K562 (cell line): Measurements from ENCODE around the gene SLC5A3. TPM values are rescaled to one million over a fixed set of nuclear protein-coding genes. Genes with fewer than 3 reads are reported as not detected.

Experiments
- ATAC-seq: fragments of 200-7000 bp; cut with Tn5 transposase; 3 replicates; pipeline ENCODE4 v1.9.1; 2020; ENCODE audit warnings: moderate library complexity
- BruUV-seq: library from RNA; stranded (reverse); fragments of 400-500 nt; replicated peaks from 2 replicates; lab custom pipeline; 2021; lab: Mats Ljungman, UMichigan
- CTCF ChIA-PET: fragments of 300-600 bp; formaldehyde crosslinking; extraction: SDS; loops from one replicate; lab custom pipeline; 2021; ENCODE audit warnings: low intra/inter-chr PET ratio; lab: Yijun Ruan, JAX
- POLR2A ChIA-PET: fragments of 300-600, 350-650 bp; sonication (Branson Sonifier 250); formaldehyde crosslinking; extraction: SDS; loops from one replicate; lab custom pipeline; 2021; ENCODE audit warnings: antibody characterized with exemption, inconsistent platforms; lab: Yijun Ruan, JAX
- DNase-seq, 4 experiments: peaks; one replicate each; pipeline versions ENCODE4 v3.0.0 to v3.0.0-alpha.2; 2011 to 2018; ENCODE audit warnings: low spot score in 3 of 4, mixed read lengths in 3 of 4; ENCODE audit errors: extremely low read depth in 1 of 4
- FAIRE-seq: peaks from 2 replicates; lab custom pipeline; 2011; peaks lifted over from hg19 to GRCh38; lab: Jason Lieb, UNC
- H2AFZ ChIP-seq: 2 replicates; pipeline ENCODE4 v1.6.0; 2011; ENCODE audit warnings: low read depth, low read length, control low read depth, inconsistent platforms
- H3K27ac ChIP-seq: fragments of 200-600 bp; 3 replicates; pipeline ENCODE4 v1.8.0; 2011; ENCODE audit warnings: low read depth, mild to moderate bottlenecking, control low read depth, inconsistent platforms, low read length, moderate library complexity, mixed read lengths; ENCODE audit errors: extremely low read depth
- H3K27me3 ChIP-seq, 2 experiments: fragments of 300-600 bp in 1 of 2; 2 replicates in 1 of 2; 3 replicates in 1 of 2; pipeline versions ENCODE4 v1.6.0 to v1.8.0; 2011; ENCODE audit warnings: inconsistent platforms in 2 of 2, low read length in 2 of 2, mild to moderate bottlenecking in 1 of 2, mixed read lengths in 1 of 2, moderate library complexity in 1 of 2; ENCODE audit not compliant: control insufficient read depth in 2 of 2, insufficient read depth in 2 of 2
- H3K36me3 ChIP-seq: fragments of 300-600 bp; 3 replicates; pipeline ENCODE4 v1.8.0; 2011; ENCODE audit warnings: mild to moderate bottlenecking, low read length, inconsistent platforms; ENCODE audit not compliant: control insufficient read depth, insufficient read depth
- H3K4me1 ChIP-seq, 2 experiments: fragments of 200-600 bp in 1 of 2; replicated peaks in 1 of 2; 2 replicates in 1 of 2; 3 replicates in 1 of 2; pipeline versions ENCODE4 v1.5.1 to v1.8.0; 2011; ENCODE audit warnings: inconsistent platforms in 2 of 2, low read length in 2 of 2, mild to moderate bottlenecking in 1 of 2, mixed read lengths in 1 of 2, moderate library complexity in 1 of 2; ENCODE audit not compliant: control insufficient read depth in 2 of 2, insufficient read depth in 2 of 2
- H3K4me2 ChIP-seq: 2 replicates; pipeline ENCODE4 v1.6.1; 2011; ENCODE audit warnings: low read length, control low read depth, inconsistent platforms, mixed read lengths; ENCODE audit not compliant: insufficient read depth
- H3K4me3 ChIP-seq: fragments of 200-600 bp; sonication (generic), shearing (Covaris generic); 2 replicates; pipeline ENCODE4 v1.5.1; 2016; ENCODE audit warnings: control low read depth, inconsistent platforms
- H3K79me2 ChIP-seq: fragments of 200-600 bp; 3 replicates; pipeline ENCODE4 v1.8.0; 2011; ENCODE audit warnings: low read length, inconsistent platforms; ENCODE audit not compliant: control insufficient read depth, insufficient read depth
- H3K9ac ChIP-seq, 2 experiments: 2 replicates each; pipeline versions ENCODE4 v1.6.0 to v1.6.1; 2011; ENCODE audit warnings: low read depth in 2 of 2, low read length in 2 of 2, control low read depth in 1 of 2, inconsistent platforms in 1 of 2, mild to moderate bottlenecking in 1 of 2, mixed read lengths in 1 of 2; ENCODE audit not compliant: insufficient read depth in 1 of 2
- H3K9me1 ChIP-seq: one replicate; pipeline ENCODE4 v1.6.0; 2011; ENCODE audit warnings: inconsistent platforms, mild to moderate bottlenecking, low read length, moderate library complexity; ENCODE audit not compliant: control insufficient read depth, insufficient read depth
- H3K9me3 ChIP-seq: replicated peaks from 2 replicates; pipeline ENCODE4 v1.5.1; 2011; ENCODE audit warnings: low read depth, low read length, inconsistent platforms; ENCODE audit not compliant: control insufficient read depth, insufficient read depth
- H4K20me1 ChIP-seq: replicated peaks from 2 replicates; pipeline ENCODE4 v1.6.1; 2011; ENCODE audit warnings: low read length, inconsistent platforms, mixed read lengths; ENCODE audit not compliant: control insufficient read depth, insufficient read depth
- NUFIP1 ChIP-seq: fragments of 450-650 bp; IDR thresholded peaks from 2 replicates; pipeline ENCODE4 v1.6.1; 2018; ENCODE audit not compliant: partially characterized antibody
- XRCC5 ChIP-seq: fragments of 200-400 bp; formaldehyde crosslinking; IDR thresholded peaks from 2 replicates; pipeline ENCODE4 v1.6.1; 2017; ENCODE audit warnings: low read depth, mild to moderate bottlenecking, low read length
- ZBTB33 ChIP-seq: sonication (generic); formaldehyde crosslinking; IDR thresholded peaks from 2 replicates; pipeline ENCODE4 v1.8.1; 2023; ENCODE audit warnings: mild to moderate bottlenecking, missing genetic modification reagents
- ZNF121 ChIP-seq: sonication (generic); formaldehyde crosslinking; conservative IDR thresholded peaks from 2 replicates; pipeline ENCODE4 v1.8.0; 2022; ENCODE audit warnings: missing genetic modification reagents
- WGBS: fragments of 100-300 bp; shearing (Covaris generic); methylation state at CpG from one replicate; pipeline ENCODE4 v1.1.6; 2016; ENCODE audit warnings: low coverage, mixed read lengths; ENCODE audit not compliant: insufficient coverage; ENCODE audit errors: missing lambda C conversion rate; 5-methylcytosine and 5-hydroxymethylcytosine counted together
- in situ Hi-C: fragments of 300-500 bp; cut with MboI; formaldehyde crosslinking; loops from 4 replicates; pipeline ENCODE4 v1.15.0; 2018; ENCODE audit warnings: inconsistent platforms, mixed read lengths
- intact Hi-C: fragments of 100-400 bp; cut with micrococcal nuclease; formaldehyde crosslinking; loops from 2 replicates; pipeline ENCODE4 v1.14.2; 2022
- polyA plus RNA-seq, 8 experiments: library from polyadenylated mRNA; depleted of rRNA in 4 of 8; stranded (reverse) in 5 of 8; unstranded in 3 of 8; fragments of >200 nt; fragmentation: Nextera tagmentation in 2 of 8; fragmentation: Illumina TruSeq in 1 of 8; extraction: Ambion mirVana in 2 of 8; extraction: Trizol in 1 of 8; gene quantifications; 2 replicates each; pipeline versions ENCODE4 v1.2.1 to v1.2.3, GENCODE V29; 2011 to 2014; ENCODE audit warnings: inconsistent platforms in 1 of 8, missing spikeins in 1 of 8
- total RNA-seq, 7 experiments: library from RNA; depleted of rRNA in 6 of 7; stranded (reverse); fragments of >200 nt in 6 of 7; fragmentation: Illumina TruSeq in 2 of 7; extraction: Trizol in 2 of 7; gene quantifications; 2 replicates each; pipeline versions ENCODE4 v1.2.1 to v1.2.3, GENCODE V29; 2011 to 2021; ENCODE audit warnings: low replicate concordance in 1 of 7
- TF ChIP-seq, protein P1 (sequence below), 3 experiments: IDR thresholded peaks in 2 of 3; conservative IDR thresholded peaks in 1 of 3; 2 replicates each; pipeline ENCODE4 v1.5.1; 2011 to 2012; ENCODE audit warnings: low read length in 3 of 3, mild to moderate bottlenecking in 3 of 3, control low read depth in 2 of 3, improper control_type of control experiment in 1 of 3, inconsistent platforms in 1 of 3, low read depth in 1 of 3, mixed read lengths in 1 of 3, moderate library complexity in 1 of 3; ENCODE audit not compliant: insufficient read depth in 2 of 3

SLC5A3 gene
- total and polyA plus RNA-seq, 9 of the 15 experiments (the other 6 are each of a cell fraction or from before 2014, with no cell fraction given) = 2.9 to 20.6 (median 9.0) TPM

DNA sequence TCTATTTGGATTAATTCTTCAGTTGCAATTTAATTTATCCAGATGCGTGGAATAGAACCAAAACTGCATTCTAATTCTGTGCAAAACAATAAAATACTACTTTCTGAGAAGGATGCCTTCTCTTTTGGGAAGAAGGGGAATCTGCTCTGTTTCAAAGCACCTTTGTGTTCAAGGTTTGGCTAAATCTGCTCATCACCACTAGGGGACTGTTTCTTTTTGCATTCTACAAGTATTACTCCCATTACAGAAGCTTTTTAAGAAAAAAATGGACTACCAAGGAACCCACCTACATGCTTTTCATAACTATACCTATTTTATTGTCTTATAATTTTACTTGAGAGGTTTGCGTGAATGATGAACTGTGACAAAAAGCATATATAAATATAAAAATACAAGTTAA is 18.2 kb downstream of the SLC5A3 start:
- in situ Hi-C loops = no loop called here
- BruUV-seq = no TSS peak
- Histone ChIP-seq H3K27me3 (no peaks in the 10 kb centered on the region), H3K79me2 (peaks cover 95% of the 10 kb centered on the region), H2AFZ (no peak overlapping the region), H4K20me1 (peaks cover 13% of the 10 kb centered on the region)
- peak in 2 of 4 experiments; percentile 34 to 39 for DNase-seq
- 98% methylated on average over 2 of the region's 2 CpGs for WGBS
- FAIRE-seq = no peak
- CTCF ChIA-PET = interaction anchor here (0.5 kb wide), 1 partner anchor 112 kb away, joined by 5 read pairs; no protein-coding TSS in a partner anchor
- TF ChIP-seq, protein P1, sequence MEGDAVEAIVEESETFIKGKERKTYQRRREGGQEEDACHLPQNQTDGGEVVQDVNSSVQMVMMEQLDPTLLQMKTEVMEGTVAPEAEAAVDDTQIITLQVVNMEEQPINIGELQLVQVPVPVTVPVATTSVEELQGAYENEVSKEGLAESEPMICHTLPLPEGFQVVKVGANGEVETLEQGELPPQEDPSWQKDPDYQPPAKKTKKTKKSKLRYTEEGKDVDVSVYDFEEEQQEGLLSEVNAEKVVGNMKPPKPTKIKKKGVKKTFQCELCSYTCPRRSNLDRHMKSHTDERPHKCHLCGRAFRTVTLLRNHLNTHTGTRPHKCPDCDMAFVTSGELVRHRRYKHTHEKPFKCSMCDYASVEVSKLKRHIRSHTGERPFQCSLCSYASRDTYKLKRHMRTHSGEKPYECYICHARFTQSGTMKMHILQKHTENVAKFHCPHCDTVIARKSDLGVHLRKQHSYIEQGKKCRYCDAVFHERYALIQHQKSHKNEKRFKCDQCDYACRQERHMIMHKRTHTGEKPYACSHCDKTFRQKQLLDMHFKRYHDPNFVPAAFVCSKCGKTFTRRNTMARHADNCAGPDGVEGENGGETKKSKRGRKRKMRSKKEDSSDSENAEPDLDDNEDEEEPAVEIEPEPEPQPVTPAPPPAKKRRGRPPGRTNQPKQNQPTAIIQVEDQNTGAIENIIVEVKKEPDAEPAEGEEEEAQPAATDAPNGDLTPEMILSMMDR (IDR thresholded peaks at IDR 0.05 in 2 of 3, conservative IDR thresholded peaks at IDR 0.05 in 1 of 3; ENCODE audit: insufficient read depth in 2 of 3, low read depth in 1 of 3, low read length in 3 of 3) = peak; percentile 8 to 37 (median 34); a peak in 3 of 6 replicates
- no peak for TF ChIP-seq ZNF121 (CRISPR knock-in tag)
- TF ChIP-seq NUFIP1 = no peak
- TF ChIP-seq XRCC5 = no peak
- no peak for TF ChIP-seq ZBTB33 (CRISPR knock-in tag)
- TF ChIP-seq, all 486 proteins: peak for 1
- POLR2A ChIA-PET = interaction anchor here (1.1 to 3.0 kb wide), 6 partner anchors 9 to 167 kb away, joined by 3 to 14 read pairs (median 8); no protein-coding TSS in a partner anchor
- H3K9me1 ChIP-seq = no peaks in the 10 kb centered on the region
- ATAC-seq = no peak
- peaks cover 42% of the 10 kb centered on the region for H3K36me3 ChIP-seq
- H3K9ac ChIP-seq = no peak overlapping the region
- intact Hi-C loops = no loop called here
- H3K4me3 ChIP-seq = no peak overlapping the region
- H3K27ac ChIP-seq = no peak overlapping the region
- peaks cover 4 to 25% of the 10 kb centered on the region in 2 experiments; a peak in 3 of 5 replicates for H3K4me1 ChIP-seq
- no peak overlapping the region for H3K4me2 ChIP-seq
- H3K9me3 ChIP-seq = no peaks in the 10 kb centered on the region
